DND-41 (cell line): ENCODE results near the gene SLC18A3.

ENCODE experiments used
- CTCF ChIP-seq: IDR thresholded peaks from 2 replicates; pipeline ENCODE4 v1.5.1; 2012; ENCODE audit warnings: borderline replicate concordance, low read length, moderate library complexity, mild to moderate bottlenecking; ENCODE audit not compliant: poor library complexity, severe bottlenecking; ENCODE audit errors: extremely low read depth
- EZH2 ChIP-seq: IDR thresholded peaks from 3 replicates; pipeline ENCODE4 v1.6.1; 2012; ENCODE audit warnings: borderline replicate concordance, low read depth, mild to moderate bottlenecking, moderate library complexity, low read length, inconsistent platforms; ENCODE audit not compliant: severe bottlenecking

GRCh38 chr10:49655099-49655498 is 45.0 kb downstream of the SLC18A3 start:
- TF ChIP-seq CTCF: no peak
- TF ChIP-seq EZH2: no peak
